ENCODE results near the gene PLA2G2C.
A peak's percentile ranks its signal among the peaks of the same experiment; 100 is the strongest.

Gene PLA2G2C

DNA sequence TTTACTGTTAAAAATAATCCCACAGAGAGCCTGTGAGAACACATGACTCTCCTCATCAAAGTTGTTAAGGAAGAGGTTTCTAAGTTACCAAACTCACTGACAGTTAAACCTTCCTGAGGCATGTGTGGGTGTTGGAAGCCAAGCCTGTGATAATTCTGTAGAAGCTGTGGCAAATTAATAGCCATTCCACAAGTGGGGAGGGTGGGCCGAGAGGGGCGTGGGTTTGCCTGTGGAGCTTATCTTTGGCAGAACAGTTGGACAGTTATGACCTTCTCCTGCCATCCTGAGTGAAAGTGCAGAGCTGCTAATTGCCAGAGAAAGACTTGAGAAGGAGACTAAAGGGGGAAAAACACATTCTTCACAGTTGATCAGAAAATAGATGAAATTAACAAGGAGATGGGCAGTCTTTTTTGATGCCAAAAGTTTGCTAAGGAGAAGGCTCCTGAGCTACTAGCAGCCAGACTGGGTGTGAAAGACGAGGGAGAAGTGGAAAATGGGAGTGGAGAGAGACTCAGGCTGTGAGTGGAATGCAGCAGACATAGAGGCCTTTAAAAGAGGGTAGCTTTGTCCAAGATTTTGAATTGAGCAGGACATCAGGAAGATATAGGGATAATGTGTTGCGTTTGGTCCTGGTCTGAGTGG lies 1.6 kb upstream of the PLA2G2C start:
- DNase-seq (ENCODE audit: low read depth, low spot score), result peak; percentile 63
- peak overlapping the region; percentile 57 for H3K4me3 ChIP-seq (ENCODE audit: low read length)

GRCh38 chr1:20187103-20187812 lies 940 bp upstream of the PLA2G2C start:
- peak overlapping the region; percentile 57 for H3K4me3 ChIP-seq (ENCODE audit: low read length)
- DNase-seq (ENCODE audit: low read depth, low spot score), result peak; percentile 78

DNA sequence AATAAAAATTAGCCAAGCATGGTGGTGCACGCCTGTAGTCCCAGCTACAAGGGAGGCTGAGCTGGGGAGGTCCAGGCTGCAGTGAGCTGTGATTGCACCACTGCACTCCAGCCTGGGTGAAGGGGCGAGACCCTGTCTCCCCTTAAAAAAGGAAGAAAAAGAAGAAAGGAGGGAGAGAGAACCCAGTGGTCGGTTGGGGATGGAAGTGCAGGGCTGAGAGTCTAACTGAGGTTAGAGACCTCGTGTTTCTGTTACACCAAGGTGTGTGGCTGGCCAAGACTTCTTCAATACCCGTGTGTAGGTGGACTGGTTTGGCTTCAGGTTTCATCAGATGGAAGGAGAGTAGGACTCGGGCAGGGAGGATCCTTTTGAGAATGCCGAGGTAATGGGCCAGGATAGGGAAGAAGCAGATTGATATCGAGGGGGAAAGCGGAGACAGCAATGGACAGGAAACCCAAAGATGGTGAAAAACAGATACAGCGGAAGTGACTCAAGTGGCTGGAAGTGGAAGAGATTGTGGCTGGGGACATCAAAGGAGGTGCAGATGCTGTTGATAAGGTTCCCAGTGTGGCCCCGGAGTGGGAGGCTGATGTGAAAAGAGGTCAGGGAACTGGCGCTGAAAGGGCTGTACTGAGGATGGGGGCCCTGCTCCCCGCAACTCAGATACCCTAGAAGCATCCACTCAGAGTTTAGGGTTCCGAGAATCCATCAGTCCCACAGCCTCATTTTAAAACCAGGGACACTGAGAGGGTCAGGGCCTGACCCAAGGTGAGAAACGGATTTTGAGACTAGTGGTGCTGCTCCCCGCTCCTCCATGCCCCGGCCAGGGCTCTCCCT lies 1.1 kb downstream of the PLA2G2C start:
- peak; percentile 86 for DNase-seq (ENCODE audit: low read depth, low spot score)
- peak overlapping the region; percentile 57 for H3K4me3 ChIP-seq (ENCODE audit: low read length)

DNA sequence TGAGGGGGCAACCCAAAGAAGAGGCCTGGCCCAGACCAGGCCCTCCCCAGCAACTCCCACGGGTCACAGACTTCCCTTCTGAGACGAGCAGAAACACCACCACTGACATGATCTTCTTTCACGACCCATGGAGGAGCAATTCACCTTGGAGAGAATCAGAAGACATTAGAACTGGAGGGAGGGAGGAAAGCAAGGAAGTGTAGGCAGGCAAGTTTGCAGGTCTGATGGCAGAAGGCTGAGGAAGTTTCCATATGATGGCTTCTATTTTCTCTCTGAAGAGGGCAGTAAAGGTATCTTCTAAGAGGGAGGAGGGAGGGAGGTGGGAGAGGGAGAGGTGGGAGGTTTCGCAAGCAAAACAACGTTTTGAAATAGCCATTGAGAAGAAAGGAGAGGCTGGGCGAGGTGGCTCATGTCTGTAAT lies 1.8 kb downstream of the PLA2G2C start:
- peak; percentile 22 for DNase-seq (ENCODE audit: low read depth, low spot score)

GRCh38 chr1:20183616-20184271 lies 2.6 kb downstream of the PLA2G2C start:
- no peak for DNase-seq (ENCODE audit: low read depth, low spot score)
- H3K4me3 ChIP-seq (ENCODE audit: low read length), result no peak overlapping the region

More for the DNA sequence above, 1.8 kb downstream of the PLA2G2C start:
- no peak overlapping the region for H3K4me3 ChIP-seq (ENCODE audit: low read length)

- H3K4me3 ChIP-seq (ENCODE audit: low read length), result no peak overlapping the region
- no peak for DNase-seq (ENCODE audit: low read depth, low spot score)
These were observed 3.3 kb downstream of the PLA2G2C start for GRCh38 chr1:20183035-20183434.

DNA sequence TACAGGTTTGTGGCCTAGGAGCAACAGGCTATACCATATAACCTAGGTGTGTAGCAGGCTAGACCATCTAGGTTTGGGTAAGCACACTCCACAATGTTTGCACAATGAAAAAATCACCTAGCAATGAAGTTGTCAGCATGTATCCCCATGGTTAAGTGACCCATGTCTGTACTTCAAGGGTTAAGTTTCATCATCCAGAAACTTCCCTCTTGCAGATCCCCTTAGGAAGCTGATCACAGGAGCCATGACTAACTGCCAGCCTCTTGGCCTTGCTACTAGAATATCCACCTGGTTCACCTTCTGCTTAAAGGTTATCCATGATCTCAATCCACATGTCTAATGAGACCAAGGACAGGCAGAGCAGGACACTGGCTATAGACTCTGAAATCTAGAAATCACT lies 3.9 kb downstream of the PLA2G2C start:
- no peak for DNase-seq (ENCODE audit: low read depth, low spot score)
- no peak overlapping the region for H3K4me3 ChIP-seq (ENCODE audit: low read length)

GRCh38 chr1:20180844-20181207 lies 5.5 kb downstream of the PLA2G2C start:
- H3K4me3 ChIP-seq (ENCODE audit: low read length), result no peak overlapping the region
- no peak for DNase-seq (ENCODE audit: low read depth, low spot score)

- H3K4me3 ChIP-seq (ENCODE audit: low read length), result no peak overlapping the region
- no peak for DNase-seq (ENCODE audit: low read depth, low spot score)
These were observed 6.0 kb downstream of the PLA2G2C start for GRCh38 chr1:20180129-20180843.

- no peak overlapping the region for H3K4me3 ChIP-seq (ENCODE audit: low read length)
- no peak for DNase-seq (ENCODE audit: low read depth, low spot score)
These were observed 6.8 kb downstream of the PLA2G2C start for GRCh38 chr1:20179371-20180128.

DNA sequence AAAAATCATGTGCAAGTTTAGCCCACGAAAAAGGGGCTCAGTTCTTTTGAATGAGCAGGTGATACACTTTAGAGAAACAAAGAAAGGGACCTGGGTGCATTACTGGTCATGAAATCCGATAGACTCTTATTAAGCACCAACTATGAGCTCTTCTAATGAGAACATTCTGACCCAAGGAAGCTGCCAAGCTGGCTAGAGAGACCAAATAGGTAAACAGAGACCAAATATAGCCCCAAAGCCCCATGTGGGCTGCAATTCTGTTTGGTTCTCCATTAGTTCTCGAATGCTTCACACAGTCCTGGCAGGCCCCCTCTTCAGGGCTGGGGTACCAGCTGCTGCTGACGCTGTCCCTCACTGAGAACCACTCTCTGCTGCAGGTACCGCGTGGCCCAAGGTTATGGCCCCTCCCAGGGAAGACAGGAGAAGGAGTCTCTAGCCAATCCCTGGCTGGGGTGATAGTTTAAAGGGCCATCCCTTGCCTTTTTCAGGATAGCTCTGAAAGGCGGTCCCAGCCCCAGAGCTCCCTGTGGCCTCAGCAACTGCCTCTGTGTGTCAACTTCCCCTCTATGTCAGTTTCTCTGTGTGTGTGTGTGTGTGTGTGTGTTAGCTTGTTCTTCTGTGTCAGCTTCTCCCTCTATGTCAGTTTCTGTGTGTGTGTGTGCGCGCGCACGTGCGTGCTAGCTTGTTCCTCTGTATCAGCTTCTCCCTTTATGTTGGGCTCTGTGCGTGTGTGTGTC lies 7.5 kb downstream of the PLA2G2C start:
- DNase-seq (ENCODE audit: low read depth, low spot score), result no peak
- no peak overlapping the region for H3K4me3 ChIP-seq (ENCODE audit: low read length)

- no peak for DNase-seq (ENCODE audit: low read depth, low spot score)
- H3K4me3 ChIP-seq (ENCODE audit: low read length), result no peak overlapping the region
These were observed 11.2 kb downstream of the PLA2G2C start for GRCh38 chr1:20174937-20175666.

DNA sequence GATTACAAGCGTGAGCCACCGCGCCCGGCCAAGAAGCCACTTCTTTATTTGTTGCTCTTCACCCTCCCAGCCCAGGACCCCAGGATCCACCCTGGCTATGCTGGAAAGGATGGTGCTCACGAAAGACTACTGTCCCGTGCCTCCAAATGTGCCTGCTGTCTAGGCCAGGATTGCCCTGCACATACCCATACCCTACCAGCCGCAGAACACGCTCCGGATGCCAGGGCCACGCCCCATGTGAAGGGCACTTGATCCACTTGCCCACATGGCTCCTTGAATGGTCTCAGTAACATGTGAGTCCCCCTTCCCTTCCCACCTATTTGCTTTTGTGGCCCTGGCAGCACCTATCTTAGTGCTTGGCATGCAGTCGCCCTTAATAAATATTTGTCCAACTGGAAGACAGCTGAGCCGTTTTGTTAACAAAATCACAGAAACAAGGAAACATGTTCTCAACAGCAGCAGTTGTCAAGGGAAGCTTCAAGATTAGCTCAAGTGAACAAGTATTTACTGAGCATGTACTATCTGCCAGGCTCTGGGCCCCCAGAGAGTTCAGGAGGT lies 14.2 kb downstream of the PLA2G2C start:
- DNase-seq (ENCODE audit: low read depth, low spot score), result no peak
- no peak overlapping the region for H3K4me3 ChIP-seq (ENCODE audit: low read length)

GRCh38 chr1:20169932-20170331 lies 16.4 kb downstream of the PLA2G2C start:
- DNase-seq (ENCODE audit: low read depth, low spot score), result no peak
- H3K4me3 ChIP-seq (ENCODE audit: low read length), result no peak overlapping the region

DNA sequence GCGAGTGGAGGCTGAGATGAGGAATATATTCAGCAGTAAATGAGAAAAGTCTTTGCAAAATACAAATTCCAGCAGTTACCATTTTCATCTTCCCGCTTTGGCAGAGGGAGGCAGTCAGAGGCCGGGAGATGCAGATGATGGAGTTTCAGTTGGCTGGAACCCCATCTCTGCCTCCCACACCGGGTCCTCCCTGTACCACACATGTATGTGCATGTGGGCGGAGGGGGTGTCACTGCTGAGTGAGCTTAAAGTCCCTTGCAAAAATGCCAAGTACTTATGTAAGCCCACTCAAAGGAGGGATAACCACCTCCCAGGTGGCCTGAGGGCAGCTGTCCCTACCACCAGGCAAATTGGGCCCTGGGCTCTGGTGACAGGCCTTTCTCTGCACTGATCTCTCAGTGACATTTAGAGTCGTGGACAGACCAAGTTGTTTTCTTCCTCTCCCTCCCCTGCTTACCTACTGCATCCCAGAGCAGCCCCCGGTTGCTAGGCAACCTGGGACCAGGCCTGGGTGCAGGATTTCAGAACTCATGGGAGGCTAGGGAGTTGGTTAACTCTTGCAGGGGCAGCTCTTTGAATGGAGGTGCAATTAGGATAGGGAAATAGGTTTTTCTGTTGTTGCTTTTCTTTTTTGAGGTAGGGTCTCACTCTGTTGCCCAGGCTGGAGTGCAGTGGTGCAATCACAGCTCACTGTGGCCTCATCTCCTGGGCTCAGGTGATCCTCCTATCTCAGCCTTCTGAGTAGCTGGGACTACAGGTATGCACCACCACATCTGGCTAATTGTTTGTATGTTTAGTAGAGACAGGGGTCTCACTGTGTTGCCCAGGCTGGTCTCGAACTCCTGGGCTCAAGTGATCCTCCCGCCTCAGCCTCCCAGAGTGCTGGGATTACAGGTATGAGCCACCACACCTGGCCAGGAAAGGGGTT lies 17.5 kb downstream of the PLA2G2C start:
- DNase-seq (ENCODE audit: low read depth, low spot score), result no peak
- H3K4me3 ChIP-seq (ENCODE audit: low read length), result no peak overlapping the region

DNA sequence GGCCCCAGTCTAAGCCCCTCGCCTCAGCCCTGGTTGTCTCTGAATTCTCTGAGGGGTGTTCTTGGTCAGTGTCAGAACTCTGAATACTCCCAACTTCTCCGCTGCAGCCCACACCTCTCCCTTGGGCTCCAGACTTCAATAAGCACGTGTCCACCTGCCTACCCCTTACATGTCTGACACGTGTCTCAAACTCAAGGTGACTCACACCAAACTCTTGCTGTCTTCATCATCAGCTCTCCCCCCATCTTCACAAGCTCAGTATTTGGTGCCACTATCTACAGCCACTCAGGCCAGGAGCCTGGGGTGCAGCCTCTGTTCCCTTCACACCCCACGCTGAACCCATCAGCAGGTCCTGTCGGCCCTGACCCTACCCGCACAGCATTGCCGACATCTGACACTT lies 19.2 kb downstream of the PLA2G2C start:
- DNase-seq (ENCODE audit: low read depth, low spot score), result no peak

More for the DNA sequence above, 19.2 kb downstream of the PLA2G2C start:
- no peak overlapping the region for H3K4me3 ChIP-seq (ENCODE audit: low read length)
